Measurements from ENCODE around the gene WDR11. TPM values are rescaled to one million over a fixed set of nuclear protein-coding genes. Genes with fewer than 3 reads are reported as not detected.

WDR11 gene
- polyA plus RNA-seq, 3 donors: 32.9 to 68.0 (median 50.1) TPM

DNA sequence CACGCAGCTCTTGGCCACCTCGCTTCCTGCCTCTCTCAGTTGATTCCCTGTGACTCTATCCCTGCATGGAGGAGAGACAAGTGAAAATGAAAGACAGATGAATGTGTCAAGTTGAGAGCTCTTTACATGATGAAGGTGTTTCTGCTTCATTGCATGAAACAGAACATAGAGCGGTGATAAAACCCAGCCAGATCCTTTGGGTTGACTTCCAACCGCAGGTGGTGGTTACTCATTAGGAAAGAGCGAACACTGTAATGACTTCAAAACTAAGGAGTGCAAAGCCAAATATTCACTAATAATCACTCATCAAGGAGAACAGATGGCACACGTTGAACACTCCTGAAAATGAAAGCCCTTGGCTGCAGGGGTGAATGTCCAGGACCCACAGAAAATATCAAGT lies 31.8 kb upstream of the WDR11 start:
- Histone ChIP-seq H3K36me3 (replicated peaks in 1 of 2; ENCODE audit: control insufficient read depth in 1 of 2, insufficient read depth in 2 of 2, low read length in 2 of 2) (no peaks in the 10 kb centered on the region), H3K27ac (ENCODE audit: low read depth in 1 of 2, low read length in 2 of 2) (no peak overlapping the region), H3K4me3 (replicated peaks in 1 of 3; ENCODE audit: low read depth in 2 of 3, low read length in 3 of 3) (no peak overlapping the region), H3K27me3 (ENCODE audit: control insufficient read depth in 2 of 2, insufficient read depth in 2 of 2, low read length in 2 of 2) (no peaks in the 10 kb centered on the region), H3K4me2 (replicated peaks; ENCODE audit: extremely low read depth, low read length, poor library complexity, severe bottlenecking) (no peak overlapping the region), H3K4me1 (ENCODE audit: control insufficient read depth in 1 of 2, insufficient read depth in 2 of 2, low read length in 2 of 2) (no peaks in the 10 kb centered on the region), H4K20me1 (ENCODE audit: insufficient read depth, low read length) (no peaks in the 10 kb centered on the region), H2AFZ (ENCODE audit: insufficient read depth, low read depth, low read length, poor library complexity, severe bottlenecking) (no peak overlapping the region), H3K79me2 (ENCODE audit: insufficient read depth, low read length) (no peaks in the 10 kb centered on the region), H3K9me3 (replicated peaks in 1 of 2; ENCODE audit: control insufficient read depth in 1 of 2, insufficient read depth in 1 of 2, low read length in 2 of 2) (peaks cover 6 to 7% of the 10 kb centered on the region in 2 donors), H3K9ac (ENCODE audit: insufficient read depth, low read length, poor library complexity, severe bottlenecking) (no peak overlapping the region)
- no peak overlapping the region for H3K27ac Mint-ChIP-seq
- peaks cover 7 to 11% (median 8%) of the 10 kb centered on the region in 7 donors for H3K9me3 Mint-ChIP-seq
- no peaks in the 10 kb centered on the region for H3K36me3 Mint-ChIP-seq
- peaks cover 5 to 13% (median 12%) of the 10 kb centered on the region in 3 donors for H3K27me3 Mint-ChIP-seq (ENCODE audit: low read depth in 3 of 3)
- intact Hi-C loops (cut with micrococcal nuclease): no loop called here
- no peak overlapping the region for H3K4me3 Mint-ChIP-seq
- TF ChIP-seq, protein P1, sequence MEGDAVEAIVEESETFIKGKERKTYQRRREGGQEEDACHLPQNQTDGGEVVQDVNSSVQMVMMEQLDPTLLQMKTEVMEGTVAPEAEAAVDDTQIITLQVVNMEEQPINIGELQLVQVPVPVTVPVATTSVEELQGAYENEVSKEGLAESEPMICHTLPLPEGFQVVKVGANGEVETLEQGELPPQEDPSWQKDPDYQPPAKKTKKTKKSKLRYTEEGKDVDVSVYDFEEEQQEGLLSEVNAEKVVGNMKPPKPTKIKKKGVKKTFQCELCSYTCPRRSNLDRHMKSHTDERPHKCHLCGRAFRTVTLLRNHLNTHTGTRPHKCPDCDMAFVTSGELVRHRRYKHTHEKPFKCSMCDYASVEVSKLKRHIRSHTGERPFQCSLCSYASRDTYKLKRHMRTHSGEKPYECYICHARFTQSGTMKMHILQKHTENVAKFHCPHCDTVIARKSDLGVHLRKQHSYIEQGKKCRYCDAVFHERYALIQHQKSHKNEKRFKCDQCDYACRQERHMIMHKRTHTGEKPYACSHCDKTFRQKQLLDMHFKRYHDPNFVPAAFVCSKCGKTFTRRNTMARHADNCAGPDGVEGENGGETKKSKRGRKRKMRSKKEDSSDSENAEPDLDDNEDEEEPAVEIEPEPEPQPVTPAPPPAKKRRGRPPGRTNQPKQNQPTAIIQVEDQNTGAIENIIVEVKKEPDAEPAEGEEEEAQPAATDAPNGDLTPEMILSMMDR (IDR thresholded peaks at IDR 0.05): no peak
- no peaks in the 10 kb centered on the region for H3K4me1 Mint-ChIP-seq
- no peak for DNase-seq
- WGBS (ENCODE audit: insufficient coverage): 100% methylated on average over 3 of the region's 6 CpGs

- H3K4me1 Mint-ChIP-seq: peaks cover 29% of the 10 kb centered on the region
- H3K27ac Mint-ChIP-seq: no peak overlapping the region
These were observed 27.9 kb upstream of the WDR11 start for GRCh38 chr10:120823266-120823665.

More at GRCh38 chr10:120823266-120823665, 27.9 kb upstream of the WDR11 start:
- no peak overlapping the region for H3K4me2 ChIP-seq (replicated peaks; ENCODE audit: extremely low read depth, low read length, poor library complexity, severe bottlenecking)
- DNase-seq: no peak
- H2AFZ ChIP-seq (ENCODE audit: insufficient read depth, low read depth, low read length, poor library complexity, severe bottlenecking): no peak overlapping the region
- H3K27ac ChIP-seq (ENCODE audit: low read depth in 1 of 2, low read length in 2 of 2): no peak overlapping the region
- H3K4me3 ChIP-seq (replicated peaks in 1 of 3; ENCODE audit: low read depth in 2 of 3, low read length in 3 of 3): no peak overlapping the region
- no peaks in the 10 kb centered on the region for H3K79me2 ChIP-seq (ENCODE audit: insufficient read depth, low read length)
- TF ChIP-seq, protein P1 (IDR thresholded peaks at IDR 0.05): no peak
- Mint-ChIP-seq H3K9me3 (peaks cover 0 to 2% (median 0%) of the 10 kb centered on the region in 7 donors), H3K4me3 (no peak overlapping the region), H3K36me3 (no peaks in the 10 kb centered on the region), H3K27me3 (ENCODE audit: low read depth in 3 of 3) (peaks cover 0 to 8% (median 7%) of the 10 kb centered on the region in 3 donors)
- WGBS (ENCODE audit: insufficient coverage): 80% methylated on average over 2 of the region's 2 CpGs
- intact Hi-C loops (cut with micrococcal nuclease): no loop called here
- H3K9ac ChIP-seq (ENCODE audit: insufficient read depth, low read length, poor library complexity, severe bottlenecking): no peak overlapping the region
- no peaks in the 10 kb centered on the region for H3K27me3 ChIP-seq (ENCODE audit: control insufficient read depth in 2 of 2, insufficient read depth in 2 of 2, low read length in 2 of 2)
- H4K20me1 ChIP-seq (ENCODE audit: insufficient read depth, low read length): no peaks in the 10 kb centered on the region
- no peaks in the 10 kb centered on the region for H3K9me3 ChIP-seq (replicated peaks in 1 of 2; ENCODE audit: control insufficient read depth in 1 of 2, insufficient read depth in 1 of 2, low read length in 2 of 2)
- H3K36me3 ChIP-seq (replicated peaks in 1 of 2; ENCODE audit: control insufficient read depth in 1 of 2, insufficient read depth in 2 of 2, low read length in 2 of 2): no peaks in the 10 kb centered on the region
- peaks cover 28 to 38% of the 10 kb centered on the region in 2 donors for H3K4me1 ChIP-seq (ENCODE audit: control insufficient read depth in 1 of 2, insufficient read depth in 2 of 2, low read length in 2 of 2)

All from CD14-positive monocyte (primary cell).